ENCODE results near the gene ZNF540.

DNA sequence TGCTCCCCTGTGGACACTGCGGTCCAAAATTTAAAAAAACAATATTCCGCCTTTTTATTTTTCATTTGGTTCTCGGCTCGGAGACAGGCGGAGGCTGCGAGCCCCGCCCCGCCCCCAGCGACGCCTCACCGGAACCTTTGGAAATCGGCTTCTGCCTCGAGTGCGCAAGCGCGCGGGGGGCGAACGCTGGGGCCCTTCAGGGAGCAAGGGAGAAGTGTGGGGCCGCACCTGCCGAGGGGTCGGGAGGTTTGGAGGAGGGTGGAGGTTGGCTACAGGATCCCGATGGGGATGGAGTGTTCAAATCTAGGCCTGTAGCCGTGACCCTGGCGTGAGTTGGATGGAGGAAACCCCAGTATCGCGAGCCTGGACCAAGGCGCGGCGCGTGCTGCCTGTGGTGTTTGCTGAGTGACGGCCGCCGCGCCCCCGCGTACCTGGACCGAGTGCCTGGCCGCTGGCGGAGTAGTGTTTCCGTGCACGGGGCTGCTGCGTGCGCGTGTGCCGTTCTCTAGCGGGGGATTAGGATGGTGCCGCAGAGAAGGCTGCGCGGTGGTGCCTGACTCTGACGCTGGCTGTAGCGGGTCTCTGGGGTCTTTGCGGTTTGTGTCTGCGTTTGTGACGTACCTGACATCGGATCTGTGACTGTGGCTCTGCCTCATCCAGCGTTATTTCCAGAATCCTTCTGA lies 61.2 kb downstream of the ZNF540 start:
- TF ChIP-seq, protein P1, sequence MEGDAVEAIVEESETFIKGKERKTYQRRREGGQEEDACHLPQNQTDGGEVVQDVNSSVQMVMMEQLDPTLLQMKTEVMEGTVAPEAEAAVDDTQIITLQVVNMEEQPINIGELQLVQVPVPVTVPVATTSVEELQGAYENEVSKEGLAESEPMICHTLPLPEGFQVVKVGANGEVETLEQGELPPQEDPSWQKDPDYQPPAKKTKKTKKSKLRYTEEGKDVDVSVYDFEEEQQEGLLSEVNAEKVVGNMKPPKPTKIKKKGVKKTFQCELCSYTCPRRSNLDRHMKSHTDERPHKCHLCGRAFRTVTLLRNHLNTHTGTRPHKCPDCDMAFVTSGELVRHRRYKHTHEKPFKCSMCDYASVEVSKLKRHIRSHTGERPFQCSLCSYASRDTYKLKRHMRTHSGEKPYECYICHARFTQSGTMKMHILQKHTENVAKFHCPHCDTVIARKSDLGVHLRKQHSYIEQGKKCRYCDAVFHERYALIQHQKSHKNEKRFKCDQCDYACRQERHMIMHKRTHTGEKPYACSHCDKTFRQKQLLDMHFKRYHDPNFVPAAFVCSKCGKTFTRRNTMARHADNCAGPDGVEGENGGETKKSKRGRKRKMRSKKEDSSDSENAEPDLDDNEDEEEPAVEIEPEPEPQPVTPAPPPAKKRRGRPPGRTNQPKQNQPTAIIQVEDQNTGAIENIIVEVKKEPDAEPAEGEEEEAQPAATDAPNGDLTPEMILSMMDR (IDR thresholded peaks at IDR 0.05; ENCODE audit: insufficient read depth, low read length), result no peak
- TF ChIP-seq POLR2AphosphoS5 (IDR thresholded peaks at IDR 0.05; ENCODE audit: low read depth), result peak; percentile 43; the same call in 1 of the 2 replicates
- TF ChIP-seq, protein P2, sequence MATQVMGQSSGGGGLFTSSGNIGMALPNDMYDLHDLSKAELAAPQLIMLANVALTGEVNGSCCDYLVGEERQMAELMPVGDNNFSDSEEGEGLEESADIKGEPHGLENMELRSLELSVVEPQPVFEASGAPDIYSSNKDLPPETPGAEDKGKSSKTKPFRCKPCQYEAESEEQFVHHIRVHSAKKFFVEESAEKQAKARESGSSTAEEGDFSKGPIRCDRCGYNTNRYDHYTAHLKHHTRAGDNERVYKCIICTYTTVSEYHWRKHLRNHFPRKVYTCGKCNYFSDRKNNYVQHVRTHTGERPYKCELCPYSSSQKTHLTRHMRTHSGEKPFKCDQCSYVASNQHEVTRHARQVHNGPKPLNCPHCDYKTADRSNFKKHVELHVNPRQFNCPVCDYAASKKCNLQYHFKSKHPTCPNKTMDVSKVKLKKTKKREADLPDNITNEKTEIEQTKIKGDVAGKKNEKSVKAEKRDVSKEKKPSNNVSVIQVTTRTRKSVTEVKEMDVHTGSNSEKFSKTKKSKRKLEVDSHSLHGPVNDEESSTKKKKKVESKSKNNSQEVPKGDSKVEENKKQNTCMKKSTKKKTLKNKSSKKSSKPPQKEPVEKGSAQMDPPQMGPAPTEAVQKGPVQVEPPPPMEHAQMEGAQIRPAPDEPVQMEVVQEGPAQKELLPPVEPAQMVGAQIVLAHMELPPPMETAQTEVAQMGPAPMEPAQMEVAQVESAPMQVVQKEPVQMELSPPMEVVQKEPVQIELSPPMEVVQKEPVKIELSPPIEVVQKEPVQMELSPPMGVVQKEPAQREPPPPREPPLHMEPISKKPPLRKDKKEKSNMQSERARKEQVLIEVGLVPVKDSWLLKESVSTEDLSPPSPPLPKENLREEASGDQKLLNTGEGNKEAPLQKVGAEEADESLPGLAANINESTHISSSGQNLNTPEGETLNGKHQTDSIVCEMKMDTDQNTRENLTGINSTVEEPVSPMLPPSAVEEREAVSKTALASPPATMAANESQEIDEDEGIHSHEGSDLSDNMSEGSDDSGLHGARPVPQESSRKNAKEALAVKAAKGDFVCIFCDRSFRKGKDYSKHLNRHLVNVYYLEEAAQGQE (IDR thresholded peaks at IDR 0.05; ENCODE audit: insufficient replicate concordance, low read depth), result no peak
